HG03064 (cell line): ENCODE data around the gene UNC119B.
"Not testable (repeated sequence)": the region's sequence is repeated elsewhere in the genome, so short reads cannot be mapped to it uniquely, and the experiment has no call there.

Experiments used
- ATAC-seq: cut with Tn5 transposase; IDR thresholded peaks from one replicate; pipeline ENCODE4 v1.9.1; 2021; ENCODE audit warnings: low read depth; ENCODE audit not compliant: unreplicated experiment

The UNC119B gene

DNA sequence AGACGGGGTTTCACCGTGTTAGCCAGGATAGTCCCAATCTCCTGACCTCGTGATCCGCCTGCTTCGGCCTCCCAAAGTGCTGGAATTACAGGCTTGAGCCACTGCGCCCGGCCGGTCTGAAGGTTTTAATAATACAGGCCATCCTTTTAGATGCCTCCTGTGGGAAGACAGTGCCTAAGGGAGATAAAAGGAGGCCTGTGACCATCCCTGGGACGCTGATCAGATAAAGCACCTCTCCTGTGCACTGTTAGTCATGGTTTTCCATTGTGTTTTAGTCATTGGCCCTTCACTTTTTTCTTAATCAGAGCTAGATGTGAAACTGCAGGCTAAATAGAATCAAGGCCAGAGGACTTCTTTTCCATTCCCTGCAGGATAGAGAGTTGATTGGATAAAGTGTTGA, 7.8 kb downstream of the UNC119B start:
- ATAC-seq: no peak

DNA sequence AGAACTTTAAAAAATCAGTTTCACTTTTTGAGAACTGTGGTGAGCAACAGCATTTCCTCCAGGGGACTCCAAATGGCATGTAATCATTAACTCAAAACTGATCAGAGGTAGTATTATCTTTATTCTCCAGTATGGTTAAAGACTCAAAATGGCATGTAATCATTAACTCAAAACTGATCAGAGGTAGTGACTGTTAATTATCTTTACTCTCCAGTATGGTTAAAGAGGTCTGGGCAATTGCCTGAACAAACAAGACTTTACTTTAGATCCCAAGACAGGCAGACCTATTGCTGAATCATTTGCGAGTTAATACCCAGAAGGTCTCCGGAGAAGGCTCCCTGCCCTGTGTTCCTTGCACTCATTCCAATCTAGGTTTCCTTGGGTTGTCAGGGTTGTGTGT, 8.8 kb downstream of the UNC119B start:
- ATAC-seq: no peak

DNA sequence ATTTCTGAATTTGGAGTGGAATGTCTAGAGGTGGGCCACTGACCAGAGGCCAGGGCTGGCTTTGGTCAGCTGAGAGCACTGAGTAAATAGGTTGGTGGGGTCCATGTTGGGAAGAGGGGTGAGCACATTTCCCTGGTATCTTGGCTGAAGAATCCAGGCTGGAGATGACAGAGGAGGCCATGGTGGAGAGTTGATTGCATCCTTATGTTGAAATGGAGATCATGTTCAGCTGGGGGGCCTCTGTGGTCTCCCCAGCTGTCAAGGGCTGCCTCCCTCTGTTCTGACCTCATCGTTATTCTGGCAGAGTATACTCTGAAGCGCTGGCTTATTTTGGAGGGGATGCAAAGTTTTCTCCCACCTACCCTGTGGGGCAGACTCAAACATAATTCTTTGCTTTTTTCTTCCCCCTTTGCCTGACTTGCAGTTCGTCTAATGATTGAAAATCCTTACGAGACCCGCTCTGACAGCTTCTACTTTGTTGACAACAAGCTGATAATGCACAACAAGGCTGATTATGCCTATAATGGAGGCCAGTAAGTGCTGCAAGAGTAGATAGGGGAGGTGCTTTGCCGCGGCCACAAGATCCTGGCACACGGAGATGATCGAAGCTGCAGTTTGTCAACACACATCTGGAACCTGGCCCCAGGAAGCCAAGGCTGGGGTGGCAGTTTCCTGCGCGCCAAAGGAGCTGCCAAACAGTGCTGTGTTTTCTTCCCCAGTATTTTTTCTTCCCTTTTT, 9.4 kb downstream of the UNC119B start:
- no peak for ATAC-seq

DNA sequence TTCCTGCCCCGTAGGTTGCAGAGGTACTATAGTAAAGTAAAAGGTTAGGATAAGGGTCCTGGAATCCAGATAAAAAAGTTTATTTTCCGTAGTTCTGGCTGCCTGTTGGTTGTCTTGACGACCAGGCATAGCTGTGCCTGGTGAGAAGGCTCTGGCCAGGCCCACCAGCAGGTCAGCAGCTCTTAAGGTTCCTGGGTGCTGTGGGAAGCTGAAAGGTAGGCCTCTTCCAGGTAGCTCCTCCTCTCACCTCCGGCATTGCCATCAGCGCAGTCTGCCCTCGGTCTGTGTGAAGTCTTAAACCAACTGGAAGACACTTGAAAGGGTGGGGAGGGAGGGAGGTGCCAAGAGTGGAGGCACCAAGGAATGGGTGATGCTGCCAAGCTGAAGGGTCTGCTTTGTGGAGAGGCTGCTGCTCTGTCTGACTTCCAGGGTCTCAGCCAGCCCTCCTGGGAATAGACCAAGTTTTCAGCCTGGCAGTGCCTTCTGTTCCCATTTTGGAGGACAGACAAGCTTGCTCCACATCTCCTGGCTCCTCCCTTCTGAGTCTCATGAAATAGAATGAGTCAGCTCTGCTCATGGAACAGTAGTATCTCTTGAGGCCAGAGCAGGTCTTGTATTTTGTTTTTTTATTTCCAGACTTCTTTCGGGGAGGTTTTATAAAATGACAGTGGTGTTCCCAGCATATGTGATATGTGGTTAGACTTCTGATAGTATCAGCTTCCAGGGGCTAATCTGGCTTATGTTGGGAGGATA, 10.2 kb downstream of the UNC119B start:
- no peak for ATAC-seq

DNA sequence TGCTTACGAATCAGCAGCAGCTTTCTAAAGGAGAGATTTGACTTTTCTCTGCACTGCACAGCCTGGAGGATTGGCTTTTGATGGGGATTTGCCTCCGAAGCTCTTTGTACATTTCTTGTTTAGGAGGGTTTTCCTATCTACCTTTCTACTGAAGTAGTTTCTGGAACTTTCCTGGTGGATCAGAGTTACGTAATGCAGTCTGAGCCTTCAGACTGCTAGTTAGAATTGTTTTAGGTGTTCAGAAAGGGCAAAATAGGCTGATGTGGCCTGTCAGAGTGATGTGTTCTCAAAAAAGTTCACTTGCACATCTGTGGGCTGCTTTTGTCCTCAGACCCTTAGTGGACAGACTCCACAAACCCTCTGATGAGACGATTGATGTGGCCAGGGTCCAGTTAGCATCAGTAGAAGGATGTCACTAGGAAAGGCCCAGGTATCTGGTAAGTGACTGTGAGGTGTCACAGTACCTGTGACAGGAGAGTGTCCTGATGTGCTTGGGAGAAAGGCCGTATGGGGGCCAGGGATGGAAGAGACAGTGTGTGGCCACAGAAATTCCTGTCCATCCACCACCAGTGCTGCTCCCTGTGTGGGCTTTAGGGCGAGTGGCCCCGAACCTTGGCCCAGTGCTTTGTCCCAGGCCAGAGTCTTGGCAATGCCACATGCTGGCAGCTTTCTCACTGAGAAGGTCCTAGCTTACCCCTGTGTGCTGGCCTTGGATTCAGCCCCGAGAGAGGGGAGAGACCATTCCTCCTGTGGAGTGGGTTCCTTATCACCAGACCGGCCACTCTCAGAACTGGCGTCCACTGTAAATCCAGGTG, 10.9 kb downstream of the UNC119B start:
- ATAC-seq: no peak

DNA sequence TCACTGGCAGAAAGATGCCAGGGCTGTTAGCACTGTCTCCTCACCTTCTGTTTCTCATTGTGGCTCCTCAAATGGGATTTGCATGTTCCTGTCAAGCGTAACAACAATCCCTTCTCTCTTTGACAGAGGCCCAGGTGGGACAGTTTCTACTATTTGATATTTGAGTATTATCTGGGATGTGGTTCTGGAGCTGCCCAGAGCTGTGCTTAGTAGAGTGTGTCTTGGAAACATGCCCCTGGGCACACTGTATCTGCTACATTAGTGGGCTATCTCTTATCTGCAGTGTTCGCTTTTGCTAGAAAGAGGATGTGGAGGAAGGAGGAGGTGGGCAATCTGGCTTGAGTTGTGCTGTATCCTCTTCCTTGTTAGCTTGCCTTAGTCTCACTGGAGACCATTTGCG, 11.6 kb downstream of the UNC119B start:
- ATAC-seq: no peak

DNA sequence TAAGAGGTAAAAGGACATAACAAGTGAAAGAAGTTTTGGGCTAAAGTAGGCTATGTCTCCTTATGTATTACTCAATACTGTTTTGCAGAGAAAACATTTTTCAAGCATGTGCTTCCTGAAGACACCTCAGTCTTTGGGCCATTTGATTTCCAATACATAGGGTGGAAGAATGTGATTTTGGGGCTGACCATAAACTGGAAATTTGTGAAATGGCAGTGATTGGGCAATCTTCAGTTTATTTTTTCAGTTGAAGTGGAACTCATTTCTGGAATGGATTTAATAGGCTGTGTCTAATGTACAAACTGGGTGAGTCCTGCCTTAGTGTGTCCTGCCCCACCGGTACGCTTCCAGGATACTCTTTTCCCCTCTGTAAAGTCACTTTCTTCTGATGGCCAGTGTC, 12.5 kb downstream of the UNC119B start:
- ATAC-seq: no peak

DNA sequence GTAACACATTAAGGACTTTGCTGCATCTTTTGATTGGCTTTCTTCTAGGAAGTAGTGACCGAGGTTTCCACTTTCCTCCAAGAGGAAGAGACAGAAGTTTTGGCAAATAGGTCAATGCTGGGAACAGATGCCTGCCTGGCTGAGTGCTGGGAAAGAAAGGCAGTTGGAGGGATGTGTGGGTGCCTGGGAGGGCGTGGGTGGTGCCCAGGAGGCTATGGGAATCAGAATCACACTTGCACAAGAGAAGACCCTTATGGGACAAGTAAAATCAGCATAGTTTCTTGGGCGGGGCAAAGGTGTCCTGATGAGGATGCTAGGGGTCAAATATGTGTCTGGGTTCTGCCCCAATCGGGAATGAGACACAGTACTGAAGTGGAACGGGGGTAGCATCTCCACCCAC, 14.5 kb downstream of the UNC119B start:
- ATAC-seq: no peak

DNA sequence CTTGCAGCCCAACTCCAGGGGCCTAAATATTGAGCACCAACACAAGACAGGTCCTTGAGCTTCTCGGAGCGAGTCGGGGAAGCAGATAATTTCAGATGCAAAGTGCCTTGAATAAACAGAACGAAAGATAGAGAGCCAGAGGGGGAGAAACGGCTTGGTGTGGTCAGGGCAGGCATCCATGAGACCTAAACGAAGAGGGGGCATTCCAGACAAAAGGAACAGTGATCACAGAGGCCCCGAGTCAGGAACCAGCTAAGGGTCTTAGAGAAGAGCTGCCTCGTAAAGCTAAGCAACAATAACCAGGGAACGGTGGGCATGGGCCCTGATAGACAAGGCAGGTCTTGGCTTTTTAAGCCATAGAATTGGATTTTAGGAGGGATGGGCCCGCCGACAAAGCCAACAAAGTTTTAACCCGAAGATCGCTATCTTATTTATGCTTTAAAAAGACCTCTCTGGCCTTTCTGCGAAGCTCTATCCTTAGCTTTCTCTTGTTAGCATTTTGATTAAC, 14.9 kb downstream of the UNC119B start:
- no peak for ATAC-seq

DNA sequence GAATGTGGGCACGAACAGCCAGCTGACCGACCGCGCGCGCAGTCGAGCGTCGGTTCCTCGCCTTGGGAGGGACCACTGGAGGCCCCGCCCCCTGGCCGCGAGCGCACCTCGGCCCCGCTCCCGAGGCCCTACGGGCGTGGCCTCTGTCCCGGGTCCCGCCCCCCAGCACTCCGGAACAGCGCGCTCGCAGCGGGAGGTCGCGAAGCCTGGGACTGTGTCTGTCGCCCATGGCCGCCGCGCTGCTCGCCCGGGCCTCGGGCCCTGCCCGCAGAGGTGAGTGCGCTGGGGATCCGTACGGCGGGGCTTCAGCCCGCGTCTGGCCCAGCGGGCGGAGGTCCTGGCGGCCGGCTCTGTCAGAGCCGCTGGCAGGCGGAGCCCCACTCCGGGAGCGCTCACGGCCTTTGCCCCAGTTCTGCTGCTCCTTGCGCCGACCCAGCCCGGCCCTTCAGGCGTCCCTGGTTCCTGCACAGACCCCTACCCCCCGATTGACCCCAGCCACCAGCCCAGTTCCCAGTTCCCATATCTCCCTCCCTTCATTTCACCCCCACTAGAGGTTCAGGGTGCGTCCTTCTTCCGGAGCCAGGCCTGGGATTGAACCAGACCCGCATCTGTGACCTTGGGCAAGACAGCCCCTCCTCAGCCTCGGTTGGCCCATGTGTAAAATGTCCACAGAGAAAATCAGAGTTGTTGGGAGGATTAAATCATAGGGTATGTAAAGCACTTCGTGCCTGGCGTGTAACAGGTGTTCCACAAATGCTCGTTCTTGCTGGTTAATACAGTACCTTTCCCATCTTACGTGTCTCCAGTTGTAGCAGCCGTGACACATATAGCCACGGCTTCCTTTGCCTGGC, 15.6 kb downstream of the UNC119B start, which contains the start of gene ACADS:
Gene ACADS, plus strand, starts transcription at position 168 of the 851 bp plus-strand sequence. Its CDS starts 60 bp downstream, at position 228.
- ATAC-seq: peak; percentile 92

DNA sequence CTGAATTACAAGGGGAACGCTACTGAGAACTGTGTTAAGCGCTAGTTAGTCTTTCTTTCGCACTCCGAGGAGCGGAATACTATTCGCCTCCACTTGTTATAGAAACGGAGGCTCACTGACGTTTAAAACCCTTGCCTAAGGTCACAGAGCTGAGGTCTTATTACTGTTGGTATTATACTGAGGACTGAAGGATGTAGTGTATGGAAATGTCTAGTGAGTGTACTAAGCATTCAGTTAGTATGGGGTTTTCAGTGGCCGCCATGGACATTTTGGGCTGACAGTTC, 16.2 kb downstream of the UNC119B start:
- no peak for ATAC-seq

DNA sequence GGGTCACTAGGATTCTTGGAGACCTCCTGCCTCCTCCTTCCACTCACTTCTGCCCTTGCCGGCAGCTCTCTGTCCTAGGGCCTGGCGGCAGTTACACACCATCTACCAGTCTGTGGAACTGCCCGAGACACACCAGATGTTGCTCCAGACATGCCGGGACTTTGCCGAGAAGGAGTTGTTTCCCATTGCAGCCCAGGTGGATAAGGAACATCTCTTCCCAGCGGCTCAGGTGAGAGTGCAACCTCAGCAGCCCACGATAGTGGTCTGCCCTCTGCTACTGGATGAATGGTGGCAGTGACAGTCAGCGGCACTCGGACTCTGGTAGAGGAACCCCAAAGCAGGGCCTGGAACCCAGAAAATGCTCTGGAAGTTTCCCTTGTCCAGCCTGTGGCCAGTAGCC, 16.7 kb downstream of the UNC119B start:
- no peak for ATAC-seq

DNA sequence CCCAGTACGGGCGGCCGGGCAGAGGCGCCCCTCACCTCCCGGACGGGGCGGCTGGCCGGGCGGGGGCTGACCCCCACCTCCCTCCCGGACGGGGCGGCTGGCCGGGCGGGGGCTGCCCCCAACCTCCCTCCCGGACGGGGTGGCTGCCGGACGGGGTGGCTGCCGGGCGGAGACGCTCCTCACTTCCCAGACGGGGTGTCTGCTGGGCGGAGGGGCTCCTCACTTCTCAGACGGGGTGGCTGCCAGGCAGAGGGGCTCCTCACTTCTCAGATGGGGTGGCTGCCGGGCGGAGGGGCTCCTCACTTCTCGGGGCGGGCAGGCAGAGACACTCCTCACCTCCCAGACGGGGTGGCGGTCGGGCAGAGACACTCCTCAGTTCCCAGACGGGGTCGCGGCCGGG, 21.9 kb downstream of the UNC119B start:
- not testable (repeated sequence) for ATAC-seq

DNA sequence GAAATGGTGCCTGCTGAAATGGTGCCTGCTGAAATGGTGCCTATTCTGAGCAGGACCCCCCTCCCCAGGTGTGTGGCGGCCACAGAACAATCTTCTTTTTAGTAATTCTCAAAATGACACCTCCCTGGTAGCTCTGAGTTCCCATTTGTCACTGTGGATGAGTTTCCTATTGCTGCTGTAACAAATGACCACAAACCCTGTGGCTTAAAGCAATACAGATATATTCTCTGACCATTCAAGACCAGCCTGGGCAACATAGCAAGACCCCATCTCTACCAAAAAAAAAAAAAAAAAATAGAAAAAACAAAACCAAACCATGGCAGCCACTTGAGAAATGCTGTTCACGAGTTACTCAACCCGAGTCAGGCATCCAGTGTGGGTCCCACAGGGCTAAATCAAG, 23.3 kb downstream of the UNC119B start:
- ATAC-seq: no peak

DNA sequence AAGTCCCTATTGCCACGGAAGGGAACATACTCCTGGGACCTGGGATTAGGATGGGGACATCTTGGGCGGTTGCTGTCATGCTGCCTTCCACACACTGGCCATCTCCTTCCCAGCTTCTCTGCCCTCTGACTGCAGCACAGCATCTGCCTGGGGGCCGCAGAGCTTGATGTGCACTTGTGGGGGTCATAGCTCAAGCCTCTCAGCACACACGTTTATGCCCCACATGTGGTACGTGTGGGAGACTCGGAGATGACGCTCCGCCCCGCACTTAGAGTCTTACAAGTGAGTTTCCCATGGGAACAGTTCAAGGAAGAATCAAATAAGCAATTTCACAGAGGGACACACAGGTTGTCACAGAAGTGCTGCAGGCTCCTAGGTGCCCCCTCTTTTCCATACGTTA, 24.0 kb downstream of the UNC119B start:
- ATAC-seq: no peak

DNA sequence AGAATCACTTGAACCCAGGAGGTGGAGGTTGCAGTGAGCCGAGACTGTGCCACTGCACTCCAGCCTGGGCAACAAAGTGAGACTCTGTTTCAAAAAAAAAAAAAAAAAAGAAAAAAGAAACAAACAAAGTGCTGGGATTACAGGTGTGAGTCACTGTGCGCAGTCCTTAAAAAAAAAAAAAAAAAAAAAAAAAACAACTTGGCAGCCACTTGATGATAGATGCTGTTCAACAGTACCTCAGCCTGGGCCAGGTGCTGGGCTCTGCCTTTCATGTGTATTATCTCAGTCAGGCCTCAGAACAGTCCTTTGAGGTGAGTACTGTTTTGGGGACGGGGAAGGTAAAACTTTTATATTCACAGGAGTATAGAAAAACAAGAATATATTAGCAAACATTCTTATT, 24.9 kb downstream of the UNC119B start:
- ATAC-seq: no peak

DNA sequence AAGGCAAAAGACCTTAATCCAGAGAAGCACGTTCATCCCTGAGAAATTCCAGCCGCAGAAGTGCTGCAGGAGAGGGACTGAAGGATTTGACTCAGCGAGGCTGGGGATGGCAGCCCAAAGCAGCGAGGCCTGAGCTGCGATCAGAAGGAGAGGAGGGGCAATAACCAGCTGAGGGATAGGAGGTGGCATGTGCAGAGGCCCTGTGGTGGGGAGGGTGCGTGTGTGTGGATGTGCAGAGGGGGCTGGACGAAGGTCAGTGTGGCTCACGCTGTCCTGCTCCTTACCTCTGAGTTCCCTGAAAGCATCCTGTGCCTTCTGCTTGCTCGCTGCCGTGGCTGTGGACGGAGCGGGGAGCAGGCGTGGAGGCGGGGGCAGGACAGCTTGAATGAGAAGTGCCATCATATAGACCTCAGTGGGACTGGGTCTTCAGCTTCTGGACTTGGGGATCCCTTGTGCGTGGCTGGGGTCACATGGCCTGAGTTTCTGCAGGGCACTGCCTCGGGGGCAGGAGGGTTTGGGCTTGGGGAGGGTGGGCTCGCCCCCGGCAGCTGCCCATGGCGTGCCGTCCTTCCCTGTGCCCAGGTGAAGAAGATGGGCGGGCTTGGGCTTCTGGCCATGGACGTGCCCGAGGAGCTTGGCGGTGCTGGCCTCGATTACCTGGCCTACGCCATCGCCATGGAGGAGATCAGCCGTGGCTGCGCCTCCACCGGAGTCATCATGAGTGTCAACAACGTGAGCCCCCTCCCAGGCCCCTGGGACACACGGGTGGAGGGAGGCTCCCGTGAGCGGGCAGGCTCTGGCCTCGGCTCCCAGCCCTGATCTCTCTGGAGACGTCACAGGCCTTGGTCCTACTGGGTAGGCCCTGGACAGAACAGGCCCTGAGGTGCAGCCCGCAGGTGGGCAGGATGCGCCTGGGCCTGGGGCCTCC, 26.4 kb downstream of the UNC119B start:
- ATAC-seq: no peak

DNA sequence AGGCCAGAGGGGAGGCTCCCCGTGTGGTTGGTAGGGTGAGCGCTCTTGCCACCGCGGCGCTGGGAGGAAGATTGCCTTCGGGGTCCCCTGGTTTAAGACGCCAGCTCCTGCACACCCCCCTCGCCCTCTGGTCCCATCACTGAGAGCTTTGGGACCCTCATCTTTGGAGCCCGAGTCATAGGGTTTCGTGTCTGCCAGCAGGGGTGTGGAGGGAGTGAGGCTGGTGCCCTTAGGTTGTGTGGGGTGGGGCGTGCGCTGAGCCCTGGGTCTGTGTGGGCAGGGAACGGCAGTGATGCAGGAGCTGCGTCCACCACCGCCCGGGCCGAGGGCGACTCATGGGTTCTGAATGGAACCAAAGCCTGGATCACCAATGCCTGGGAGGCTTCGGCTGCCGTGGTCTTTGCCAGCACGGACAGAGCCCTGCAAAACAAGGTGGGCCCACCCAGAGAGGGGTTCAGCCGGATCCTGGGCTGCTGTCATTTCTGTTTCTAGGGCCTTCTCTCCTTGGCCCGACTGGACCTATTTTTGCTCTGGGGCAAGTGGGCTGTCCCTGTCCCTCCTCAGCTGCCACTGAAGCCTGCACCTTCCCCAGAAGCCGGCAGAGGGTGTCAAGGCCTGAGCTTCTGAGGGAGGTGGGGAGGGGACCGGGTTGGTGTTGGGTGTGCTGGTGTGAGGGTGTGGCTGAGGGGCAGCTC, 27.4 kb downstream of the UNC119B start:
- no peak for ATAC-seq
